Gastroesophageal sphincter (tissue), 3 donors: ENCODE data around the gene NR3C2.

Source experiments
- CTCF ChIP-seq, 4 experiments: fragments of 200-600 bp in 2 of 4; fragments of 450-650 bp in 2 of 4; sonication (generic) in 1 of 4; IDR thresholded peaks; one replicate each; pipeline ENCODE4 v1.5.1; 2017 to 2019; ENCODE audit warnings: antibody characterized with exemption in 4 of 4, mild to moderate bottlenecking in 2 of 4, moderate library complexity in 2 of 4
- POLR2A ChIP-seq, 2 donors: fragments of 450-650 bp; IDR thresholded peaks; one replicate each; pipeline ENCODE4 v1.6.1; 2017; ENCODE audit warnings: antibody characterized with exemption in 2 of 2, mild to moderate bottlenecking in 2 of 2, moderate library complexity in 1 of 2
- POLR2AphosphoS5 ChIP-seq: sonication (generic); formaldehyde crosslinking; IDR thresholded peaks from one replicate; pipeline ENCODE4 v1.6.1; 2017; ENCODE audit warnings: antibody characterized with exemption

- no peak for TF ChIP-seq CTCF (IDR thresholded peaks at IDR 0.05)
- no peak for TF ChIP-seq POLR2A (IDR thresholded peaks at IDR 0.05)
- no peak for TF ChIP-seq POLR2AphosphoS5
Measured at GRCh38 chr4:148449921-148450320, 7.7 kb upstream of the NR3C2 start.
